ENCODE results near the gene LMX1B.

DNA sequence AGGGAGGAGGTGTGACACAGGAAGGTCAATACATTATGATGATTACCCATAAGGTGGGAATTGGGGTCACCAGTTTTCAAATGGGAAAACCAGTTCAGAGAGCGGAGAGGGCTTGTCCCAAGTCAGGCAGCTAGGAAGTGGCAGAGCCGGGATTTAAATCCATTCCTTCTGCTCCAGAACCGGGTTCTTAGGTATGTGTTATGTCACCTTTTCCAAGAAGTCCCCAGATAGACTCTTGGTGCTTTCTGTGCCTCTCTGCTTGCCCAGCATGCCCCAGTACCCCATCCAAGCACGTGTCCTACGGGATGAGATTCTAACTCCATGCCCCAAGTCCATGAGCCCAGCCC, 69.9 kb downstream of the LMX1B start:
- TF ChIP-seq POLR2A (IDR thresholded peaks at IDR 0.05; ENCODE audit: low read length) (no peak), GATA1 (IDR thresholded peaks at IDR 0.05; ENCODE audit: low read depth, low read length) (no peak)

All from erythroblast (primary cell).